GM20000 (cell line): ENCODE results near the gene NUB1.
"Not testable (repeated sequence)": the region's sequence is repeated elsewhere in the genome, so short reads cannot be mapped to it uniquely, and the experiment has no call there.

Experiments used
- DNase-seq: peaks from one replicate; pipeline ENCODE4 v3.0.0; 2012; ENCODE audit warnings: low spot score
- CTCF ChIP-seq: IDR thresholded peaks from 2 replicates; pipeline ENCODE4 v1.5.1; 2012; ENCODE audit warnings: mild to moderate bottlenecking, control low read depth; ENCODE audit errors: extremely low read depth, missing control alignments

The NUB1 gene

GRCh38 chr7:151301471-151302462 is 39.8 kb upstream of the NUB1 start:
- TF ChIP-seq CTCF = no peak

GRCh38 chr7:151304251-151304650 is 37.4 kb upstream of the NUB1 start:
- DNase-seq = not testable (repeated sequence)

More at GRCh38 chr7:151301471-151302462, 39.8 kb upstream of the NUB1 start:
- DNase-seq = no peak

- no peak for TF ChIP-seq CTCF
- no peak for DNase-seq
Measured at GRCh38 chr7:151304856-151305255, 36.8 kb upstream of the NUB1 start.

- no peak for TF ChIP-seq CTCF
- DNase-seq = no peak
Measured at GRCh38 chr7:151306374-151306773, 35.2 kb upstream of the NUB1 start.

GRCh38 chr7:151306860-151307259 is 34.8 kb upstream of the NUB1 start:
- no peak for DNase-seq
- TF ChIP-seq CTCF = no peak

GRCh38 chr7:151307536-151307935 is 34.1 kb upstream of the NUB1 start:
- no peak for DNase-seq
- TF ChIP-seq CTCF = no peak

GRCh38 chr7:151308256-151308655 is 33.4 kb upstream of the NUB1 start:
- DNase-seq = no peak
- TF ChIP-seq CTCF = no peak

- DNase-seq = no peak
- no peak for TF ChIP-seq CTCF
Measured at GRCh38 chr7:151308791-151309190, 32.8 kb upstream of the NUB1 start.
